ENCODE data around the gene KCNMA1.

Gene KCNMA1

GRCh38 chr10:77561991-77562390 lies 75.6 kb downstream of the KCNMA1 start:
- H3K27me3 ChIP-seq (ENCODE audit: control insufficient read depth, insufficient read depth, low read length, poor library complexity, severe bottlenecking), result no peaks in the 10 kb centered on the region
- 81 to 91% methylated on average over 3 of the region's 3 CpGs for WGBS, 2 experiments

GRCh38 chr10:77560471-77560870 lies 77.1 kb downstream of the KCNMA1 start:
- Histone ChIP-seq H3K27ac (ENCODE audit: insufficient read depth, low read depth, low read length, poor library complexity, severe bottlenecking) (no peak overlapping the region), H3K4me3 (ENCODE audit: insufficient read depth, low read depth, low read length) (no peak overlapping the region), H3K36me3 (ENCODE audit: control insufficient read depth, insufficient read depth, low read length) (no peaks in the 10 kb centered on the region), H3K27me3 (ENCODE audit: control insufficient read depth, insufficient read depth, low read length, poor library complexity, severe bottlenecking) (no peaks in the 10 kb centered on the region), H3K9me3 (ENCODE audit: control insufficient read depth, low read length) (no peaks in the 10 kb centered on the region), H3K4me1 (ENCODE audit: control insufficient read depth, insufficient read depth, low read length) (peaks cover 9% of the 10 kb centered on the region)
- WGBS, 2 experiments, result 93 to 96% methylated on average over 1 of the region's 1 CpG

More at GRCh38 chr10:77561991-77562390, 75.6 kb downstream of the KCNMA1 start:
- peaks cover 21% of the 10 kb centered on the region for H3K4me1 ChIP-seq (ENCODE audit: control insufficient read depth, insufficient read depth, low read length)
- H3K4me3 ChIP-seq (ENCODE audit: insufficient read depth, low read depth, low read length), result no peak overlapping the region
- no peak overlapping the region for H3K27ac ChIP-seq (ENCODE audit: insufficient read depth, low read depth, low read length, poor library complexity, severe bottlenecking)
- H3K36me3 ChIP-seq (ENCODE audit: control insufficient read depth, insufficient read depth, low read length), result no peaks in the 10 kb centered on the region
- H3K9me3 ChIP-seq (ENCODE audit: control insufficient read depth, low read length), result no peaks in the 10 kb centered on the region

- Histone ChIP-seq H3K27ac (ENCODE audit: insufficient read depth, low read depth, low read length, poor library complexity, severe bottlenecking) (no peak overlapping the region), H3K9me3 (ENCODE audit: control insufficient read depth, low read length) (no peaks in the 10 kb centered on the region), H3K27me3 (ENCODE audit: control insufficient read depth, insufficient read depth, low read length, poor library complexity, severe bottlenecking) (no peaks in the 10 kb centered on the region), H3K36me3 (ENCODE audit: control insufficient read depth, insufficient read depth, low read length) (no peaks in the 10 kb centered on the region), H3K4me1 (ENCODE audit: control insufficient read depth, insufficient read depth, low read length) (peaks cover 6% of the 10 kb centered on the region), H3K4me3 (ENCODE audit: insufficient read depth, low read depth, low read length) (no peak overlapping the region)
- 58 to 61% methylated on average over 3 of the region's 3 CpGs for WGBS, 2 experiments
These were observed 77.6 kb downstream of the KCNMA1 start for GRCh38 chr10:77560052-77560451.

- H3K4me3 ChIP-seq (ENCODE audit: insufficient read depth, low read depth, low read length), result no peak overlapping the region
- no peaks in the 10 kb centered on the region for H3K9me3 ChIP-seq (ENCODE audit: control insufficient read depth, low read length)
- H3K4me1 ChIP-seq (ENCODE audit: control insufficient read depth, insufficient read depth, low read length), result no peaks in the 10 kb centered on the region
- H3K27me3 ChIP-seq (ENCODE audit: control insufficient read depth, insufficient read depth, low read length, poor library complexity, severe bottlenecking), result no peaks in the 10 kb centered on the region
- H3K27ac ChIP-seq (ENCODE audit: insufficient read depth, low read depth, low read length, poor library complexity, severe bottlenecking), result no peak overlapping the region
- H3K36me3 ChIP-seq (ENCODE audit: control insufficient read depth, insufficient read depth, low read length), result no peaks in the 10 kb centered on the region
- WGBS, 2 experiments, result 92 to 100% methylated on average over 1 of the region's 1 CpG
These were observed 80.5 kb downstream of the KCNMA1 start for GRCh38 chr10:77556990-77557601.

- no peaks in the 10 kb centered on the region for H3K27me3 ChIP-seq (ENCODE audit: control insufficient read depth, insufficient read depth, low read length, poor library complexity, severe bottlenecking)
- no peaks in the 10 kb centered on the region for H3K9me3 ChIP-seq (ENCODE audit: control insufficient read depth, low read length)
- no peaks in the 10 kb centered on the region for H3K4me1 ChIP-seq (ENCODE audit: control insufficient read depth, insufficient read depth, low read length)
- H3K4me3 ChIP-seq (ENCODE audit: insufficient read depth, low read depth, low read length), result no peak overlapping the region
- no peak overlapping the region for H3K27ac ChIP-seq (ENCODE audit: insufficient read depth, low read depth, low read length, poor library complexity, severe bottlenecking)
- no peaks in the 10 kb centered on the region for H3K36me3 ChIP-seq (ENCODE audit: control insufficient read depth, insufficient read depth, low read length)
- 95 to 96% methylated on average over 4 of the region's 4 CpGs for WGBS, 2 experiments
These were observed 81.9 kb downstream of the KCNMA1 start for GRCh38 chr10:77555591-77556212.

- H3K4me1 ChIP-seq (ENCODE audit: control insufficient read depth, insufficient read depth, low read length), result peaks cover 5% of the 10 kb centered on the region
- H3K9me3 ChIP-seq (ENCODE audit: control insufficient read depth, low read length), result no peaks in the 10 kb centered on the region
- no peak overlapping the region for H3K27ac ChIP-seq (ENCODE audit: insufficient read depth, low read depth, low read length, poor library complexity, severe bottlenecking)
- no peaks in the 10 kb centered on the region for H3K36me3 ChIP-seq (ENCODE audit: control insufficient read depth, insufficient read depth, low read length)
- no peak overlapping the region for H3K4me3 ChIP-seq (ENCODE audit: insufficient read depth, low read depth, low read length)
- H3K27me3 ChIP-seq (ENCODE audit: control insufficient read depth, insufficient read depth, low read length, poor library complexity, severe bottlenecking), result no peaks in the 10 kb centered on the region
- 93 to 94% methylated on average over 7 of the region's 7 CpGs for WGBS, 2 experiments
These were observed 82.6 kb downstream of the KCNMA1 start for GRCh38 chr10:77554996-77555397.

GRCh38 chr10:77553966-77554365 lies 83.6 kb downstream of the KCNMA1 start:
- no peaks in the 10 kb centered on the region for H3K27me3 ChIP-seq (ENCODE audit: control insufficient read depth, insufficient read depth, low read length, poor library complexity, severe bottlenecking)
- peaks cover 5% of the 10 kb centered on the region for H3K4me1 ChIP-seq (ENCODE audit: control insufficient read depth, insufficient read depth, low read length)
- H3K9me3 ChIP-seq (ENCODE audit: control insufficient read depth, low read length), result no peaks in the 10 kb centered on the region
- no peak overlapping the region for H3K4me3 ChIP-seq (ENCODE audit: insufficient read depth, low read depth, low read length)
- H3K27ac ChIP-seq (ENCODE audit: insufficient read depth, low read depth, low read length, poor library complexity, severe bottlenecking), result no peak overlapping the region
- 93 to 95% methylated on average over 5 of the region's 5 CpGs for WGBS, 2 experiments
- no peaks in the 10 kb centered on the region for H3K36me3 ChIP-seq (ENCODE audit: control insufficient read depth, insufficient read depth, low read length)

- Histone ChIP-seq H3K27ac (ENCODE audit: insufficient read depth, low read depth, low read length, poor library complexity, severe bottlenecking) (no peak overlapping the region), H3K27me3 (ENCODE audit: control insufficient read depth, insufficient read depth, low read length, poor library complexity, severe bottlenecking) (no peaks in the 10 kb centered on the region), H3K9me3 (ENCODE audit: control insufficient read depth, low read length) (no peaks in the 10 kb centered on the region), H3K36me3 (ENCODE audit: control insufficient read depth, insufficient read depth, low read length) (no peaks in the 10 kb centered on the region), H3K4me1 (ENCODE audit: control insufficient read depth, insufficient read depth, low read length) (peaks cover 5% of the 10 kb centered on the region), H3K4me3 (ENCODE audit: insufficient read depth, low read depth, low read length) (no peak overlapping the region)
- 90 to 91% methylated on average over 3 of the region's 3 CpGs for WGBS, 2 experiments
These were observed 84.3 kb downstream of the KCNMA1 start for GRCh38 chr10:77553311-77553710.

- Histone ChIP-seq H3K27me3 (ENCODE audit: control insufficient read depth, insufficient read depth, low read length, poor library complexity, severe bottlenecking) (no peaks in the 10 kb centered on the region), H3K9me3 (ENCODE audit: control insufficient read depth, low read length) (no peaks in the 10 kb centered on the region), H3K4me3 (ENCODE audit: insufficient read depth, low read depth, low read length) (no peak overlapping the region), H3K27ac (ENCODE audit: insufficient read depth, low read depth, low read length, poor library complexity, severe bottlenecking) (no peak overlapping the region), H3K36me3 (ENCODE audit: control insufficient read depth, insufficient read depth, low read length) (no peaks in the 10 kb centered on the region), H3K4me1 (ENCODE audit: control insufficient read depth, insufficient read depth, low read length) (peaks cover 5% of the 10 kb centered on the region)
- WGBS, 2 experiments, result 96 to 100% methylated on average over 1 of the region's 1 CpG
These were observed 85.4 kb downstream of the KCNMA1 start for GRCh38 chr10:77552252-77552651.

- WGBS, 2 experiments, result 80% methylated on average over 10 of the region's 10 CpGs
- no peaks in the 10 kb centered on the region for H3K36me3 ChIP-seq (ENCODE audit: control insufficient read depth, insufficient read depth, low read length)
- H3K4me3 ChIP-seq (ENCODE audit: insufficient read depth, low read depth, low read length), result no peak overlapping the region
- no peak overlapping the region for H3K27ac ChIP-seq (ENCODE audit: insufficient read depth, low read depth, low read length, poor library complexity, severe bottlenecking)
- peaks cover 5% of the 10 kb centered on the region for H3K4me1 ChIP-seq (ENCODE audit: control insufficient read depth, insufficient read depth, low read length)
- no peaks in the 10 kb centered on the region for H3K9me3 ChIP-seq (ENCODE audit: control insufficient read depth, low read length)
- no peaks in the 10 kb centered on the region for H3K27me3 ChIP-seq (ENCODE audit: control insufficient read depth, insufficient read depth, low read length, poor library complexity, severe bottlenecking)
These were observed 87.2 kb downstream of the KCNMA1 start for GRCh38 chr10:77550378-77550777.

Measured in ectodermal cell (in vitro differentiated cells).